GM12878 (cell line): ENCODE data around the gene LINC00237. TPM values are rescaled to one million over a fixed set of nuclear protein-coding genes. Genes with fewer than 3 reads are reported as not detected.

Experiments
- ATAC-seq: fragments of 200-7000 bp; cut with Tn5 transposase; 3 replicates; pipeline ENCODE4 v1.9.1; 2020; ENCODE audit warnings: mild to moderate bottlenecking, moderate library complexity
- BruUV-seq: library from RNA; stranded (reverse); fragments of 400-500 nt; replicated peaks from 2 replicates; lab custom pipeline; 2021; lab: Mats Ljungman, UMichigan
- CTCF ChIA-PET: fragments of 300-600 bp; sonication (Branson Sonifier 250); formaldehyde crosslinking; extraction: SDS; loops from one replicate; lab custom pipeline; 2021; ENCODE audit warnings: inconsistent platforms; lab: Yijun Ruan, JAX
- POLR2A ChIA-PET: fragments of 350-600 bp; formaldehyde crosslinking; extraction: SDS; loops from one replicate; lab custom pipeline; 2021; ENCODE audit warnings: inconsistent platforms; lab: Charles Lee
- RAD21 ChIA-PET: fragments of 300-600 bp; sonication (Branson Sonifier 250); formaldehyde crosslinking; loops from one replicate; lab custom pipeline; 2023; ENCODE audit warnings: antibody characterized with exemption; ENCODE audit not compliant: unreplicated experiment; lab: Charles Lee
- SMC1A ChIA-PET: fragments of 300-600 bp; sonication (Branson Sonifier 250); formaldehyde crosslinking; loops from one replicate; lab custom pipeline; 2023; ENCODE audit not compliant: unreplicated experiment, uncharacterized antibody; lab: Charles Lee
- DNase-seq: peaks from one replicate; pipeline ENCODE4 v3.0.0-alpha.2; 2011; ENCODE audit warnings: low read depth, low spot score
- FAIRE-seq: peaks from 3 replicates; lab custom pipeline; 2011; peaks lifted over from hg19 to GRCh38; lab: Jason Lieb, UNC
- H2AFZ ChIP-seq: 2 replicates; pipeline ENCODE4 v1.6.0; 2011; ENCODE audit warnings: low read depth, low read length, control low read depth; ENCODE audit not compliant: control insufficient read depth
- H3K27ac ChIP-seq: 2 replicates; pipeline ENCODE4 v1.5.1; 2011; ENCODE audit warnings: control low read depth; ENCODE audit not compliant: control insufficient read depth, insufficient read depth
- H3K27me3 ChIP-seq, 2 experiments: replicated peaks in 1 of 2; 2 replicates each; pipeline versions ENCODE4 v1.6.0 to v1.6.1; 2011; ENCODE audit warnings: low read length in 1 of 2; ENCODE audit not compliant: control insufficient read depth in 2 of 2, insufficient read depth in 2 of 2
- H3K36me3 ChIP-seq, 2 experiments: 2 replicates each; pipeline ENCODE4 v1.5.1; 2011; ENCODE audit warnings: low read length in 1 of 2; ENCODE audit not compliant: control insufficient read depth in 2 of 2, insufficient read depth in 2 of 2
- H3K4me1 ChIP-seq: 2 replicates; pipeline ENCODE4 v1.6.1; 2011; ENCODE audit warnings: mild to moderate bottlenecking, low read length, moderate library complexity, mixed read lengths; ENCODE audit not compliant: control insufficient read depth, insufficient read depth
- H3K4me2 ChIP-seq: 2 replicates; pipeline ENCODE4 v1.6.0; 2011; ENCODE audit warnings: control low read depth; ENCODE audit not compliant: control insufficient read depth, insufficient read depth
- H3K4me3 ChIP-seq: fragments of 200-600 bp; sonication (generic); 2 replicates; pipeline ENCODE4 v1.5.1; 2016
- H3K79me2 ChIP-seq: 2 replicates; pipeline ENCODE4 v1.6.0; 2011; ENCODE audit warnings: low read length; ENCODE audit not compliant: control insufficient read depth, insufficient read depth
- H3K9ac ChIP-seq: 2 replicates; pipeline ENCODE4 v1.8.0; 2011; ENCODE audit warnings: low read length, control low read depth, mixed read lengths; ENCODE audit not compliant: control insufficient read depth, insufficient read depth
- H3K9me3 ChIP-seq: replicated peaks from 3 replicates; pipeline ENCODE4 v1.5.1; 2011; ENCODE audit warnings: mild to moderate bottlenecking, low read length; ENCODE audit not compliant: control insufficient read depth, insufficient read depth
- H4K20me1 ChIP-seq: 2 replicates; pipeline ENCODE4 v1.6.0; 2011; ENCODE audit not compliant: control insufficient read depth, insufficient read depth
- CBFB ChIP-seq: IDR thresholded peaks from 2 replicates; pipeline ENCODE4 v1.6.1; 2016; ENCODE audit warnings: antibody characterized with exemption, low read depth
- CEBPZ ChIP-seq: fragments of 150-350 bp; IDR thresholded peaks from 2 replicates; pipeline ENCODE4 v1.6.1; 2016; ENCODE audit warnings: low read depth, low read length
- E4F1 ChIP-seq: fragments of 450-650 bp; IDR thresholded peaks from 2 replicates; pipeline ENCODE4 v1.6.1; 2018; ENCODE audit warnings: borderline replicate concordance, mild to moderate bottlenecking; ENCODE audit not compliant: partially characterized antibody
- POLR2AphosphoS2 ChIP-seq: IDR thresholded peaks from 2 replicates; pipeline ENCODE4 v1.6.1; 2011; ENCODE audit warnings: low read depth, mild to moderate bottlenecking, low read length, improper control_type of control experiment, moderate library complexity
- SREBF2 ChIP-seq: IDR thresholded peaks from 2 replicates; pipeline ENCODE4 v1.6.1; 2012; ENCODE audit warnings: mild to moderate bottlenecking, low read length
- ZBTB4 ChIP-seq: fragments of 450-650 bp; formaldehyde crosslinking; IDR thresholded peaks from 2 replicates; pipeline ENCODE4 v1.4.0; 2022; ENCODE audit warnings: mild to moderate bottlenecking, moderate library complexity
- WGBS: methylation state at CpG from one replicate; pipeline ENCODE4 v1.1.6; 2016; ENCODE audit warnings: low lambda C conversion rate; ENCODE audit not compliant: insufficient replicate concordance, insufficient coverage; ENCODE audit errors: missing lambda C conversion rate; 5-methylcytosine and 5-hydroxymethylcytosine counted together
- in situ Hi-C: fragments of 300-500 bp; cut with MboI; formaldehyde crosslinking; loops from 9 replicates; pipeline ENCODE4 v1.14.3; 2018; ENCODE audit warnings: mixed read lengths
- intact Hi-C: fragments of 100-400 bp; cut with micrococcal nuclease; formaldehyde crosslinking; loops from one replicate; pipeline ENCODE4 v1.14.2; 2022; ENCODE audit not compliant: unreplicated experiment
- polyA plus RNA-seq, 11 experiments: library from polyadenylated mRNA; depleted of rRNA in 4 of 11; unstranded in 6 of 11; stranded (reverse) in 5 of 11; fragments of >200 nt; fragmentation: Nextera tagmentation in 4 of 11; fragmentation: Illumina TruSeq in 1 of 11; extraction: Ambion mirVana in 4 of 11; extraction: Trizol in 1 of 11; gene quantifications; 1 replicate in 1 of 11; 2 replicates in 10 of 11; pipeline versions ENCODE4 v1.2.1 to v1.2.3, GENCODE V29; 2011 to 2016; ENCODE audit warnings: inconsistent platforms in 2 of 11, missing spikeins in 2 of 11, low read depth in 1 of 11
- total RNA-seq, 4 experiments: library from RNA; depleted of rRNA in 3 of 4; stranded (reverse); fragments of >200 nt in 3 of 4; fragmentation: Illumina TruSeq in 1 of 4; extraction: Trizol in 1 of 4; gene quantifications; 2 replicates each; pipeline versions ENCODE4 v1.2.1 to v1.2.3, GENCODE V29; 2013 to 2021
- TF ChIP-seq, protein P1 (sequence below): fragments of 450-650 bp; IDR thresholded peaks from 2 replicates; pipeline ENCODE4 v1.6.1; 2017; ENCODE audit warnings: mild to moderate bottlenecking
- TF ChIP-seq, protein P2 (sequence below): IDR thresholded peaks from 2 replicates; pipeline ENCODE4 v1.6.1; 2012; ENCODE audit warnings: low read depth, low read length, improper control_type of control experiment

The LINC00237 gene
- total and polyA plus RNA-seq, 10 of the 15 experiments (the other 5 are each of a cell fraction or from before 2014, with no cell fraction given), result not detected

- TF ChIP-seq CBFB (no peak), POLR2AphosphoS2 (no peak), ZBTB4 (CRISPR knock-in tag) (no peak), CEBPZ (no peak), SREBF2 (no peak), E4F1 (no peak)
- TF ChIP-seq, protein P1, sequence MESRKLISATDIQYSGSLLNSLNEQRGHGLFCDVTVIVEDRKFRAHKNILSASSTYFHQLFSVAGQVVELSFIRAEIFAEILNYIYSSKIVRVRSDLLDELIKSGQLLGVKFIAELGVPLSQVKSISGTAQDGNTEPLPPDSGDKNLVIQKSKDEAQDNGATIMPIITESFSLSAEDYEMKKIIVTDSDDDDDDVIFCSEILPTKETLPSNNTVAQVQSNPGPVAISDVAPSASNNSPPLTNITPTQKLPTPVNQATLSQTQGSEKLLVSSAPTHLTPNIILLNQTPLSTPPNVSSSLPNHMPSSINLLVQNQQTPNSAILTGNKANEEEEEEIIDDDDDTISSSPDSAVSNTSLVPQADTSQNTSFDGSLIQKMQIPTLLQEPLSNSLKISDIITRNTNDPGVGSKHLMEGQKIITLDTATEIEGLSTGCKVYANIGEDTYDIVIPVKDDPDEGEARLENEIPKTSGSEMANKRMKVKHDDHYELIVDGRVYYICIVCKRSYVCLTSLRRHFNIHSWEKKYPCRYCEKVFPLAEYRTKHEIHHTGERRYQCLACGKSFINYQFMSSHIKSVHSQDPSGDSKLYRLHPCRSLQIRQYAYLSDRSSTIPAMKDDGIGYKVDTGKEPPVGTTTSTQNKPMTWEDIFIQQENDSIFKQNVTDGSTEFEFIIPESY, result no peak
- TF ChIP-seq, protein P2, sequence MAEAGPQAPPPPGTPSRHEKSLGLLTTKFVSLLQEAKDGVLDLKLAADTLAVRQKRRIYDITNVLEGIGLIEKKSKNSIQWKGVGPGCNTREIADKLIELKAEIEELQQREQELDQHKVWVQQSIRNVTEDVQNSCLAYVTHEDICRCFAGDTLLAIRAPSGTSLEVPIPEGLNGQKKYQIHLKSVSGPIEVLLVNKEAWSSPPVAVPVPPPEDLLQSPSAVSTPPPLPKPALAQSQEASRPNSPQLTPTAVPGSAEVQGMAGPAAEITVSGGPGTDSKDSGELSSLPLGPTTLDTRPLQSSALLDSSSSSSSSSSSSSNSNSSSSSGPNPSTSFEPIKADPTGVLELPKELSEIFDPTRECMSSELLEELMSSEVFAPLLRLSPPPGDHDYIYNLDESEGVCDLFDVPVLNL, result no peak
- in situ Hi-C loops (no loop called here), intact Hi-C loops (loop anchor here (10.0 kb wide), 1 partner anchor 182 kb away; no protein-coding TSS in a partner anchor)
- Histone ChIP-seq H3K27ac (no peak overlapping the region), H3K4me1 (no peaks in the 10 kb centered on the region), H3K27me3 (no peaks in the 10 kb centered on the region), H3K9me3 (no peaks in the 10 kb centered on the region), H4K20me1 (no peaks in the 10 kb centered on the region), H3K36me3 (no peaks in the 10 kb centered on the region), H2AFZ (no peak overlapping the region), H3K9ac (no peak overlapping the region), H3K4me2 (no peak overlapping the region), H3K79me2 (no peaks in the 10 kb centered on the region), H3K4me3 (no peak overlapping the region)
- no TSS peak for BruUV-seq
- no peak for DNase-seq
- ChIA-PET RAD21 (no interaction called here), CTCF (interaction anchor here (0.7 to 1.4 kb wide), 4 partner anchors 183 to 452 kb away, joined by 3 to 7 read pairs (median 4); no protein-coding TSS in a partner anchor), POLR2A (no interaction called here), SMC1A (interaction anchor here (1.1 kb wide), 1 partner anchor 182 kb away, joined by 4 read pairs; no protein-coding TSS in a partner anchor)
- WGBS, result 11% methylated on average over 10 of the region's 10 CpGs
- no peak for ATAC-seq
- no peak for FAIRE-seq
These were observed 53.0 kb downstream of the LINC00237 start for GRCh38 chr20:21053002-21053762.
